Common myeloid progenitor, CD34-positive (primary cell): Measurements from ENCODE around the gene MYBPH.

ENCODE experiments used
- CTCF ChIA-PET: fragments of 350-600 bp; sonication (Branson Sonifier 250); formaldehyde crosslinking; loops from one replicate; lab custom pipeline; 2021; ENCODE audit warnings: antibody characterized with exemption; lab: Charles Lee
- POLR2A ChIA-PET: fragments of 350-600 bp; sonication (Branson Sonifier 250); formaldehyde crosslinking; loops from one replicate; lab custom pipeline; 2021; ENCODE audit warnings: antibody characterized with exemption; lab: Charles Lee
- DNase-seq, 3 donors: peaks; one replicate each; pipeline versions ENCODE4 v3.0.0 to v3.0.0-alpha.2; 2013
- H3K27ac ChIP-seq, 2 experiments: 1 replicate in 1 of 2; 2 replicates in 1 of 2; pipeline ENCODE4 v1.7.0; 2013; ENCODE audit warnings: inconsistent platforms in 2 of 2, low read length in 2 of 2, mild to moderate bottlenecking in 2 of 2, low read depth in 1 of 2, moderate library complexity in 1 of 2; ENCODE audit not compliant: severe bottlenecking in 2 of 2, insufficient read depth in 1 of 2, poor library complexity in 1 of 2
- H3K27me3 ChIP-seq, 5 experiments: replicated peaks in 2 of 5; 1 replicate in 3 of 5; 2 replicates in 2 of 5; pipeline versions ENCODE4 v1.6.1 to v1.7.0; 2013; ENCODE audit warnings: low read length in 4 of 5, mild to moderate bottlenecking in 2 of 5, moderate library complexity in 2 of 5, inconsistent platforms in 1 of 5; ENCODE audit not compliant: insufficient read depth in 5 of 5, control insufficient read depth in 4 of 5
- H3K36me3 ChIP-seq, 4 experiments: 1 replicate in 2 of 4; 2 replicates in 2 of 4; pipeline versions ENCODE4 v1.6.1 to v1.7.0; 2013; ENCODE audit warnings: low read length in 3 of 4, control low read depth in 1 of 4, mild to moderate bottlenecking in 1 of 4; ENCODE audit not compliant: control insufficient read depth in 4 of 4, insufficient read depth in 4 of 4
- H3K4me1 ChIP-seq, 4 experiments: 1 replicate in 3 of 4; 2 replicates in 1 of 4; pipeline versions ENCODE4 v1.6.1 to v1.7.1; 2013; ENCODE audit warnings: low read length in 3 of 4, mild to moderate bottlenecking in 3 of 4, control low read depth in 1 of 4, inconsistent platforms in 1 of 4, moderate library complexity in 1 of 4; ENCODE audit not compliant: control insufficient read depth in 4 of 4, insufficient read depth in 4 of 4; ENCODE audit errors: control extremely low read depth in 1 of 4
- H3K4me3 ChIP-seq, 7 experiments: 1 replicate in 4 of 7; 2 replicates in 3 of 7; pipeline versions ENCODE4 v1.5.1 to v1.7.0; 2013; ENCODE audit warnings: mild to moderate bottlenecking in 7 of 7, low read length in 6 of 7, moderate library complexity in 6 of 7, inconsistent platforms in 2 of 7, low read depth in 2 of 7, control low read depth in 1 of 7; ENCODE audit not compliant: insufficient read depth in 4 of 7, control insufficient read depth in 1 of 7; ENCODE audit errors: extremely low read depth in 1 of 7
- H3K9me3 ChIP-seq, 5 experiments: 1 replicate in 4 of 5; 2 replicates in 1 of 5; pipeline versions ENCODE4 v1.6.1 to v1.7.1; 2013; ENCODE audit warnings: low read length in 4 of 5, mild to moderate bottlenecking in 2 of 5, inconsistent platforms in 1 of 5, low read depth in 1 of 5, moderate library complexity in 1 of 5; ENCODE audit not compliant: control insufficient read depth in 4 of 5, insufficient read depth in 2 of 5; ENCODE audit errors: control extremely low read depth in 1 of 5
- WGBS: methylation state at CpG from one replicate; pipeline ENCODE4 v1.1.5; 2013; ENCODE audit not compliant: insufficient coverage; 5-methylcytosine and 5-hydroxymethylcytosine counted together

The MYBPH gene

GRCh38 chr1:203126151-203126865 lies 49.3 kb downstream of the MYBPH start:
- peaks cover 0 to 28% (median 13%) of the 10 kb centered on the region in 4 experiments for H3K4me1 ChIP-seq
- CTCF ChIA-PET, result interaction anchor here (0.5 to 25.2 kb wide), 16 partner anchors 8 to 445 kb away, joined by 3 to 313 read pairs (median 4); partner anchors contain the start of gene MYBPH
- no peak overlapping the region for H3K4me3 ChIP-seq
- H3K9me3 ChIP-seq, result no peaks in the 10 kb centered on the region
- no peak overlapping the region for H3K27ac ChIP-seq
- peaks cover 3 to 83% (median 41%) of the 10 kb centered on the region in 5 experiments for H3K27me3 ChIP-seq
- 24% methylated on average over 5 of the region's 8 CpGs for WGBS
- H3K36me3 ChIP-seq, result no peaks in the 10 kb centered on the region
- POLR2A ChIA-PET, result no interaction called here
- DNase-seq, result peak in 2 of 3 donors; percentile 21 to 22

DNA sequence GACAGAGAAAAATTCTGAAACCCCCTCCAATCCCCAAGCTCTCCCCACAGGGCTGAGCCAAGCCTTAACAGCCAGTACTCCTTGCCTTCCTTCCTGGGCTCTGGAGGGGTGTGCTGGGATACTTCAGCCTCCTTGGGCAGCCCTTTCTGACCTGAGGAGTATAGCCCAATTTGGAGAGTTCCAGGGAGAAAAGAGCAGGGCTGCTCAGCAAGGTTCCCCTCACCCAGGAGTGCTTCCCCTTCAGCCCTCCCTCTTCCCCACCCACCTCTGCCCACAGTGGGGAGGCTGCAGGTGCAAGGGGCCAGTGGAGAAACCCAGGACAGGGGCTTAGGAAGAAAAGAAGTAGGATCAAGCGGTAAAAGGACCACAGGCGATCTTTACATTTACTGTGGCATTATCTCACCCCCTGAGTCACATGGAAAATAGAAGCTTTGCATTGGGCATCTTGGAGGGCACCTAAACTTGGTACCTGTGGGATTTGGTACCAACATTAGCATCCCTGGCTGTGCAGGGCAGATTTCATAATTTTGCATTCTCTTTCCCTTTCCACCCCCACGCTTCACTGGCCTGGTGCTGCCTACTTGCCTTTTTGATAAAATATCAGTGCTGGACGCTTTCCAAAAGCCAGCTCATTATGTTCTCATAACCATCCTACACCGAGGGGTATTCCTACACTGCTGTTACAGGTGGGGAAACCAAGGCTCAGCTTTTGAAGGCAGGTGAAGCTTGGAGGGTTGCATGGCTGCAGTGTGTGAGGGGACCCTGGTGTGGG lies 50.9 kb downstream of the MYBPH start:
- ChIA-PET CTCF (interaction anchor here (1.0 to 25.2 kb wide), 5 partner anchors 9 to 84 kb away, joined by 3 to 313 read pairs (median 8); partner anchors contain the start of gene MYBPH), POLR2A (no interaction called here)
- Histone ChIP-seq H3K4me3 (no peak overlapping the region), H3K4me1 (peaks cover 0 to 32% (median 17%) of the 10 kb centered on the region in 4 experiments), H3K9me3 (no peaks in the 10 kb centered on the region), H3K36me3 (no peaks in the 10 kb centered on the region), H3K27me3 (peaks cover 3 to 89% (median 39%) of the 10 kb centered on the region in 5 experiments), H3K27ac (no peak overlapping the region)
- WGBS, result 78% methylated on average over 5 of the region's 5 CpGs
- no peak for DNase-seq

DNA sequence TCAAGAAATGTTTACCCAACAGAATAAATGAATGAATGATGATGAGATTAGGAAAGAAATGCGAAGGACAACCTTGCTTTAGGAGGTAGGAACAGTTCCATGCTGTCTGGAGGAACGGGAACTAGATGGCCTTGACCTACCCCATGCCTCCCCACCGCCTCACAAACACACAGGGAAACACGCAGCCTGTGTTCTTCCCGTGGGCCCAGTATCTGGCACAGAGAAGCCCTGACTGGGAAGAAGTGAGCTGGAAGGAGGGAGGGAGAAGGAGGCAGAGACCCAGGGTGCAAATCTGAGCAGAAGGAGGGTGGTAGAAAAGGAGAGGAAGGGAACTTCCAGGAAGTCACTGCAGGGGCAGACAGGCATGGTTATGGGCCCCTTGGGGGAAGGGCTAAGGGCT lies 51.6 kb downstream of the MYBPH start:
- no peak overlapping the region for H3K27ac ChIP-seq
- CTCF ChIA-PET, result interaction anchor here (4.1 to 25.2 kb wide), 3 partner anchors 43 to 91 kb away, joined by 26 to 313 read pairs (median 54); partner anchors contain the start of gene MYBPH
- no peak for DNase-seq
- H3K9me3 ChIP-seq, result no peaks in the 10 kb centered on the region
- WGBS, result 66% methylated on average over 4 of the region's 5 CpGs
- no peak overlapping the region for H3K4me3 ChIP-seq
- H3K27me3 ChIP-seq, result peaks cover 3 to 91% (median 34%) of the 10 kb centered on the region in 5 experiments
- H3K36me3 ChIP-seq, result no peaks in the 10 kb centered on the region
- POLR2A ChIA-PET, result no interaction called here
- H3K4me1 ChIP-seq, result peaks cover 0 to 32% (median 17%) of the 10 kb centered on the region in 4 experiments

GRCh38 chr1:203122159-203122558 lies 53.5 kb downstream of the MYBPH start:
- Histone ChIP-seq H3K36me3 (no peaks in the 10 kb centered on the region), H3K27me3 (peaks cover 3 to 91% (median 34%) of the 10 kb centered on the region in 5 experiments), H3K4me1 (peaks cover 0 to 19% (median 9%) of the 10 kb centered on the region in 4 experiments), H3K4me3 (no peak overlapping the region), H3K9me3 (no peaks in the 10 kb centered on the region), H3K27ac (no peak overlapping the region)
- 100% methylated on average over 2 of the region's 2 CpGs for WGBS
- DNase-seq, result no peak
- ChIA-PET POLR2A (interaction anchor here (0.6 to 1.4 kb wide), 2 partner anchors 9 to 14 kb away, joined by 3 read pairs; no protein-coding TSS in a partner anchor), CTCF (interaction anchor here (1.2 to 25.2 kb wide), 5 partner anchors 12 to 93 kb away, joined by 3 to 313 read pairs (median 26); partner anchors contain the start of gene MYBPH)

DNA sequence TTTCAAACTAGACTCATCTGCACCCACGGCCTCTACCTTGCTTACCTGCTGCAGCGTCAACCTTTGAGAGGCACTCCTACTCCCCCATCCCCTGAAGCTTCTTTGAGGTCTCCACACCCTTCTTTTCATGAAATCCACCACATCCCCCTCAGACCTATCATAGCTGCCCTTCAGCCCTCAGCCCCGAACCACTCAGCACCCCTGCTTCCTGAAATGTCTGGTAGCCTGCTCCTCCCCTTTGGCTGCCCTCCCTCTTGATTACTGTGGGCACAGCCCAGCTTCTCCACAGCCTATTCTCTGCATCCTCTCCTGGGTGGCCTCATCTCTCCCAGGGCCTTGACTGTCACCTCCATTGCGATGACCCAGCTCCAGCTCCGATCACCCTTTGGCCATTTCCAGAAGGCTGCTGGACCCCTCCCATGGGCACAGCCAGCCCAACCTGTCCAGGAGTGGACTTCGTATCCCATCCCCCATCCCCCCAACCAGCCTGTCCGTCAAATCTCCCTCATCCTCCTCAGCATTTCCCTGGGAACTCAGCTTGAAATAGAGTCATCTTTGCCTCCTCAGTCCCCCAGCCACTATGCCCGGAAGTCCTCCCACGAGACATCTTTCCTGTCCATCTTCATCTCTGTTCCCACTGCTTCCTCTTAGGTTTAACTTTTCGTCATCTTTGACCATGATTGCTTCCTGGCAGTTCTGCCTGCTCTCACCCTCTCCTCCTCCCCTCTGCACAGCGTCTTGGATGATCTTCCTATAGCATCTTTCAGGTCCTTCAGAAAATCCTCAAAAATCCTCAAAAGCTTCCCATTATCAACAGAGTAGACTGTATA lies 54.2 kb downstream of the MYBPH start:
- peak; percentile 30 to 56 (median 54) for DNase-seq
- H3K9me3 ChIP-seq, result no peaks in the 10 kb centered on the region
- H3K4me1 ChIP-seq, result peaks cover 0 to 14% (median 9%) of the 10 kb centered on the region in 4 experiments
- ChIA-PET CTCF (interaction anchor here (0.6 to 25.2 kb wide), 12 partner anchors 9 to 146 kb away, joined by 3 to 313 read pairs (median 3); partner anchors contain the start of gene MYBPH), POLR2A (interaction anchor here (1.3 to 1.4 kb wide), 2 partner anchors 15 to 81 kb away, joined by 3 read pairs; no protein-coding TSS in a partner anchor)
- no peak overlapping the region for H3K27ac ChIP-seq
- peaks cover 3 to 90% (median 30%) of the 10 kb centered on the region in 5 experiments for H3K27me3 ChIP-seq
- no peak overlapping the region for H3K4me3 ChIP-seq
- 34% methylated on average over 9 of the region's 11 CpGs for WGBS
- H3K36me3 ChIP-seq, result no peaks in the 10 kb centered on the region
